GM18951 (cell line): Measurements from ENCODE around the gene MTHFR.

Experiments
- POLR2A ChIP-seq: IDR thresholded peaks from 4 replicates; pipeline ENCODE4 v1.6.1; 2011; ENCODE audit warnings: mild to moderate bottlenecking; ENCODE audit not compliant: insufficient read length, insufficient read depth; ENCODE audit errors: extremely low read depth
- in situ Hi-C: fragments of 300-500 bp; cut with MboI; formaldehyde crosslinking; loops from one replicate; pipeline ENCODE4 v1.12.0; 2022; ENCODE audit warnings: low sequenced_read_pairs, mixed read lengths, inconsistent platforms; ENCODE audit not compliant: unreplicated experiment

Gene MTHFR

GRCh38 chr1:11805422-11806306 lies at the start of gene MTHFR, which contains the start of gene CLCN6:
Gene MTHFR, minus strand, starts transcription at chr1:11805964. Its CDS starts 2,848 bp downstream, at chr1:11803116.
Gene CLCN6, plus strand, starts transcription at chr1:11806191. Its CDS starts 72 bp downstream, at chr1:11806263.
- in situ Hi-C loops: no loop called here
- peak; percentile 91 for TF ChIP-seq POLR2A

GRCh38 chr1:11855430-11855829 lies 49.7 kb upstream of the MTHFR start:
- TF ChIP-seq POLR2A: no peak
- in situ Hi-C loops: no loop called here

- in situ Hi-C loops: no loop called here
- no peak for TF ChIP-seq POLR2A
These were observed 48.8 kb upstream of the MTHFR start for GRCh38 chr1:11854519-11854918.

- TF ChIP-seq POLR2A: no peak
- in situ Hi-C loops: no loop called here
These were observed 45.4 kb upstream of the MTHFR start for GRCh38 chr1:11851180-11851579.

- in situ Hi-C loops: no loop called here
- TF ChIP-seq POLR2A: no peak
These were observed 44.4 kb upstream of the MTHFR start for GRCh38 chr1:11850156-11850555.

GRCh38 chr1:11848373-11848700 lies 42.6 kb upstream of the MTHFR start:
- no peak for TF ChIP-seq POLR2A

GRCh38 chr1:11847667-11848372 lies 42.1 kb upstream of the MTHFR start, which contains the start of gene NPPA:
Gene NPPA, minus strand, starts transcription at chr1:11847783. Its CDS starts 99 bp downstream, at chr1:11847684.
- no peak for TF ChIP-seq POLR2A
- in situ Hi-C loops: no loop called here

More at GRCh38 chr1:11848373-11848700, 42.6 kb upstream of the MTHFR start:
- in situ Hi-C loops: no loop called here

- no peak for TF ChIP-seq POLR2A
- in situ Hi-C loops: no loop called here
These were observed 40.0 kb upstream of the MTHFR start for GRCh38 chr1:11845641-11846335.

- in situ Hi-C loops: loop anchor here (5.0 kb wide), 1 partner anchor 45 kb away; no protein-coding TSS in a partner anchor
- TF ChIP-seq POLR2A: no peak
These were observed 36.6 kb upstream of the MTHFR start for GRCh38 chr1:11842154-11843041.

GRCh38 chr1:11841245-11842153 lies 35.7 kb upstream of the MTHFR start:
- TF ChIP-seq POLR2A: no peak
- in situ Hi-C loops: loop anchor here (5.0 kb wide), 1 partner anchor 46 kb away; no protein-coding TSS in a partner anchor

GRCh38 chr1:11839727-11840705 lies 34.3 kb upstream of the MTHFR start:
- TF ChIP-seq POLR2A: no peak
- in situ Hi-C loops: loop anchor here (5.0 kb wide), 1 partner anchor 47 kb away; no protein-coding TSS in a partner anchor
